Stimulated activated CD4-positive, alpha-beta T cell treated with anti-CD3 and anti-CD28 coated beads, Interleukin-4, amount 100 ng/mL, for 48 hours (primary cell): Measurements from ENCODE around the gene PNMT.

Experiments used
- DNase-seq, 2 donors: peaks; one replicate each; pipeline ENCODE4 v3.0.0-alpha.2; 2020; ENCODE audit warnings: low read depth in 2 of 2

Gene PNMT, protein sequence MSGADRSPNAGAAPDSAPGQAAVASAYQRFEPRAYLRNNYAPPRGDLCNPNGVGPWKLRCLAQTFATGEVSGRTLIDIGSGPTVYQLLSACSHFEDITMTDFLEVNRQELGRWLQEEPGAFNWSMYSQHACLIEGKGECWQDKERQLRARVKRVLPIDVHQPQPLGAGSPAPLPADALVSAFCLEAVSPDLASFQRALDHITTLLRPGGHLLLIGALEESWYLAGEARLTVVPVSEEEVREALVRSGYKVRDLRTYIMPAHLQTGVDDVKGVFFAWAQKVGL

DNA sequence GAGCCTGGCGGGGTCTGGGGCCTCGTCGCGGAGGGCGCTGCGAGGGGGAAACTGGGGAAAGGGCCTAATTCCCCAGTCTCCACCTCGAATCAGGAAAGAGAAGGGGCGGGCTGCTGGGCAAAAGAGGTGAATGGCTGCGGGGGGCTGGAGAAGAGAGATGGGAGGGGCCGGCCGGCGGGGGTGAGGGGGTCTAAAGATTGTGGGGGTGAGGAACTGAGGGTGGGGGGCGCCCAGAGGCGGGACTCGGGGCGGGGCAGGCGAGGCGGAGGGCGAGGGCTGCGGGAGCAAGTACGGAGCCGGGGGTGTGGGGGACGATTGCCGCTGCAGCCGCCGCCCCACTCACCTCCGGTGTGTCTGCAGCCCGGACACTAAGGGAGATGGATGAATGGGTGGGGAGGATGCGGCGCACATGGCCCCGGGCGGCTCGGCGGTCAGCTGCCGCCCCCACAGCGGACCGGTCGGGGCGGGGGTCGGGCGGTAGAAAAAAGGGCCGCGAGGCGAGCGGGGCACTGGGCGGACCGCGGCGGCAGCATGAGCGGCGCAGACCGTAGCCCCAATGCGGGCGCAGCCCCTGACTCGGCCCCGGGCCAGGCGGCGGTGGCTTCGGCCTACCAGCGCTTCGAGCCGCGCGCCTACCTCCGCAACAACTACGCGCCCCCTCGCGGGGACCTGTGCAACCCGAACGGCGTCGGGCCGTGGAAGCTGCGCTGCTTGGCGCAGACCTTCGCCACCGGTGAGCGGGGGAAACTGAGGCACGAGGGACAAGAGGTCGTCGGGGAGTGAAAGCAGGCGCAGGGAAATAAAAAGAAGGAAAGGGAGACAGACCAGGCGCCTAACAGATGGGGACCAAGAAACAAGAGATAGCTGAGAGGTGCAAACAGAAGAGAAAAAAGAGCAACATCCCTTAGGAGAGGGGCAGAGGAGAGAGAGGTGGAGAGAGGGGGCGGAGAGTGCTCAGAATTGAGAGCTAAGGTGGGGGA, at the start of gene PNMT:
TSS of gene PNMT (plus strand) at position 509 of the 980 bp plus-strand sequence. CDS start at position 532, 23 bp downstream.
- DNase-seq = peak; percentile 64 to 70

DNA sequence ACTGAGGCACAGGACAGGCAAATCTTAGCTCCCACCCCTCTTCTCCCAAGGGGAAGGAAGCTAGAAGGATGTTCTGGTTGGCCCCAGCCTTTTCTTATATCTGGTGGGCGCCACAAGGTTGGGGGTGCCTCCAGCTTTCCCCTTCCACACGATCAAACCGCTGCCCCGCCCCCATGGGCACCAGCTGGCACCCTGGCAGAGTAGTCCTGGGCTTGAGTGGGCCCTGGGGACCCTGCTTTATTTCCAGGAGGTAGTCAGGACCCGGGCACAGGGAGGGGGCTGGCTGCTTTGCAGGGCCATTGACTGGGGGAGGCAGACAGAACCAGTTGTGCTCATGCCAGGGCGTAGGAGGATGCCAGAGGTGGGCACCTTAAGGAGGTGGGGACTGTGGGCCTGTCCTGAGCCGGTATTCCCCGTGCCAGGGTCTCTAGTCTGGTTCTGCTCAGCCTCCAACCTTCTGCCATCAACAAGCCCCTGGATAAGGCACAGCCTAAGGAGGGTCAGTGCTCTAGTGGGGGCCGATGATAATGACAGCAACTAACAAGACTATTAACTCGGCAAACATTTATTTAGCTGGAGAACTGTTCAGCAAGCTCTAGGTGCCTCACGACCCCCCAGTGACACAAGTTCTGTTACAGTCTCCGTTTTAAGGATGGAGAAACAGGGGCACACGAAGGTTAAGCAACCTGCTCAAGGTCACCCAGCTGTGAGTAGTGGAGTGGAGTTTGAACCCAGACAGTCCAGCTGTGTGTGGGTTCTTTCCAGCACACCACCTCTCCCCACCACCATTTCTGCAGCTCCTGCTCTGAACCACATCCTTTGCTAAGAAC, 49.1 kb upstream of the PNMT start:
- no peak for DNase-seq

DNA sequence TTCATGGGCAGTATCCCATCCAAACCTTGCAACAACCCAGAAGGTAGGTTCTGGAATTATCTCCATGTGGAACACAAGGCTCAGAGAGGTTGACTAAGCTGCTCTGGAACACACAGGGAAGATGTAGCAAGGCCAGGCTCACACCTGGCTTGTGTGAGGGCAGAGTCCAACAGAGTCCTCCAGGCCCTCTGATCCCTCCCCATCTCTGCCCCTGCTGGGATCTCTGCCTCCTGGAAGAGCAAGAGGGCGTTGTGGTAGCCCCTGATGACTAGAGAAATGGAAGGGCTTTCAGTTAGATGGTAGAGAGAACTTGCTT, 48.5 kb upstream of the PNMT start:
- DNase-seq = no peak

DNA sequence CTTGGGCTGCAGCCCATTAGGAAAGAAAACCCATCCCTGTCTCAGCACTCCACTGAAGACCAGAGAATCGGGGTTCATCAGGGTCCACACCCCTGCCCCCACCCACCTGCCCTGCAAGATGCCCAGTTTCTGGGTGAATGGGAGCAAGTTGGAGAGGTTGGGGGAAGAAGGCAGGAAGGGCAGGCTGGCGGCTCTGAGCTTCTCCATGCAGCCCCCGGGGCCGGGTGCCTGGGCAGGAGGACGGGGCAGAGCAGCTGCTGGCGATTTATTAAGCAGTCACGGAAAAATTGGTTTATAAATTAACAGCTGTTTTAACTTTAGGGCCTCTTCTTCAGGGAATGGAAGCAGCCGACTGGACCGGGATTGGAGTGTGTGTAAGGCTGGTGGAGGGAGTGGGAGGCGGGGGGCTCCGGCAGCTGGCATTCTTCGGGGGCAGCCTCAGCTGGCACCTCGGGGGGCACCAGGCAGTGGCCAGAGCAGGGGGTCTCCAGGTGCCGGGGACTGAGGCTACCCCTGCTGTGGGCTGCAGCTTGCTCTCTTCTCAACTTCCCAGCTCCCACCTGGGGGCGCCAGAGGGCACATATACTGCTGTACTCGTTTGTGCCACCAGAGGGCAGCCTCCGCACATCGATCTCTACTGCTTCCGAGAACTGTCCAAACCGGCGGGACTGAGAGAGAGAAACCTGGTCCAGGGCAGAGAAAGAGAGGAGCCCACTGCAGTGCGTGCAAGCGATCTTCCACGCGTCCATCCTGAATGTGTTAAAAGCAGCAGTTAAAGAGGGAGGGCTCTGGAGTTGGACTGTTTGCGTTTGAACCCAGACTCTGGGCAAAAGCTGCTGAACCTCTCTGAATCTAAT, 46.5 kb upstream of the PNMT start:
- DNase-seq = peak; percentile 73 to 88

DNA sequence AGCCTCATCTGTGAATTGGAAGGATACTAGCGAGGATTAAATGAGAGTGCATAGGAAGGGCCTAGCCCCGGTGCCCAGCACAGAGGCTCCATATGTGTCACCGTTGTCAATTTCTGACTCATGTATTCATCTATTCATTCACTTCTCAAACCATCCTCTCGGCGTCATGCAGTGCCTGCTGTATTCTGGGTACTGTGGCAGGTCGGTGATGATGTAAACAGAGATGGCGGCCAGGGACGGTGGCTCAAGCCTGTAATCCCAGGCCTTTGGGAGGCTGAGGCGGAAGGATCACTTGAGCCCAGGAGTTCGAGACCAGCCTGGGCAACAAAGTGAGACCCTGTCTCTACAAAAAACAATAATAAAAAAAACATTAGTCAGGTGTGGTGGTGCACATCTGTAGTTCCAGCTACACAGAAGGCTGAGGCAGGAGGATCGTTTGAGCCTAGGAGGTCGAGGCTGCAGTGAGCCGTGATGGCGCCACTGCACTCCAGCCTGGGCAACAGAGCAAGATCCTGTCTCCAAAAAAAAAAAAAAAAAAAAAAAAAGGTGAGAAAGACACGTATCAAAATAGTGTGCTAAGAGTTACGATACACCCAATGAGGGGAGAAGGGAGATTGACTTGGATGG, 45.8 kb upstream of the PNMT start:
- peak in 1 of 2 donors; percentile 51 for DNase-seq

DNA sequence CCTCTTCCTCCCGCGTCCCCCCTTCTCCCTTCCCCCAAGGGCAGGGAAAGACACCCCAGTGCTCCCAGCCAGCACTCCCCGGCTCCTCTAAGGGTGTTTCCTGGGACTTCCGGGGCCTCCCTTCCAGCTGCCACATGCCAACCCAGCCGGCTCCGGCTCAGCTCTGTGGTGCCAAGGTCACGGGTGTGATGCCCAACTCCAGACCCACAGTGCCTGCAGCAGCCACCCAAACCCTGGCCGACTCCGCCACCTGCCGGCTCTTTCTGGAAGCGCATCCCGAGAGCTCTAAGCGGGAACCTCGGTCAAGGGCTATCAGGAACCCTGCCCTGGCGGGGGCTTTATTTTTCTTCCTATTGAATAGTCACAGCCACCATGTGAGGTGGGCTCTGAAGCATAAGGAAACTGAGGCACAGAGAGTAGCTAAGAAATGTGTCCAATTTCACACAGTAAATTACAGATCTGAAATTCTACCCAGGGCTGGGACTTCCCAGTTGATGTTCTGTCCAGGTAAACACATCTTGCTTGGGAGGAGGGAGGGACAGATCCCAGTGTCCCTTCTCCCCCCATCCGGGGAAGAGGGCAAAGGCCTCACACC, 44.8 kb upstream of the PNMT start:
- DNase-seq = peak; percentile 81 to 91

DNA sequence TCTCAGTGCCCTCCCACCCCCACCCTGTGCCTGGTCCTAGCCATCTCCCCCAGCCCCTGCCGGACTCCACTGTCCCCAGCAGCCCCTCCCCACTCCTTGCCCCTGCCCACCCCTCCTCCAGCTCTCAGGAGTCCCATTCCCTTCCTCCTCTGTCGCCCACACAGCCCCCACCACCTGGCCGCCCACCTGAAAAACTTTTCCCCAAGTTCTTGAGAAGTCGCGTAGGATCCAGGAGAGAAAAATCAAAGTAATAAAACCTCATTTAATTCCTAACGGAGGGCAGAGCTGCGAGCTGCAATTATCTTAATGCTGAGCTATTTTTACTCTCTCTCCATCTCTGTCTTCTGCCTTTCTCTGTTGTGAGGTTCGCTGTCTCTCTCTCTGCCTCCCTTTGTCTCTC, 43.9 kb upstream of the PNMT start:
- DNase-seq = no peak

DNA sequence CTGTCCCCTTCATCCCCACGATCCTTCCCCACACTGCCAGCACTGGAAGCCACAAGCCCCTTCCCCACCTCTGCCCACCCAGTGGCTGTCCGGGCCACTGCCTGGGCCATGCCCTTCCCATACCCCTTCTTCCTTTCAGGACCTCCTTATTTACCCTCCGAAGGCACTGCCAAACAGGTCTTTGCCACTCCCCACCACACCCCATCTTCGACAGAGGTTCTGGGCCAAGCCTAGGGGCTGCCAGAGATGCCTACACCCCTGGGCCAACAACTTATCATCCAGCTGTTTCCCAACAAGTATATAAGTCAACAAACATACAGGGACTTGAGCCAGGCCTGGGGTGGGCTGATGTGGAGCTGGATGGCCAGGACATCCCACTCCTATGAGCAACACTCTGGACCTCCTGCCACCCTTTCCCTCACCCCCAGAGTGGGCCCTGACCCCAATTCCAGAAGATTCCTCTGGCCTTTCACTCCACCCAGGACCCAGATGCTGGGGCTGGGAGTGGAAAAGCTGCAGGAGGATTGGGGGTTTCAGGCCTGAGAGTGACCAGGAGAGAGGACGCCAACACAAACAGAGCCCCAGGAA, 43.0 kb upstream of the PNMT start:
- no peak for DNase-seq

DNA sequence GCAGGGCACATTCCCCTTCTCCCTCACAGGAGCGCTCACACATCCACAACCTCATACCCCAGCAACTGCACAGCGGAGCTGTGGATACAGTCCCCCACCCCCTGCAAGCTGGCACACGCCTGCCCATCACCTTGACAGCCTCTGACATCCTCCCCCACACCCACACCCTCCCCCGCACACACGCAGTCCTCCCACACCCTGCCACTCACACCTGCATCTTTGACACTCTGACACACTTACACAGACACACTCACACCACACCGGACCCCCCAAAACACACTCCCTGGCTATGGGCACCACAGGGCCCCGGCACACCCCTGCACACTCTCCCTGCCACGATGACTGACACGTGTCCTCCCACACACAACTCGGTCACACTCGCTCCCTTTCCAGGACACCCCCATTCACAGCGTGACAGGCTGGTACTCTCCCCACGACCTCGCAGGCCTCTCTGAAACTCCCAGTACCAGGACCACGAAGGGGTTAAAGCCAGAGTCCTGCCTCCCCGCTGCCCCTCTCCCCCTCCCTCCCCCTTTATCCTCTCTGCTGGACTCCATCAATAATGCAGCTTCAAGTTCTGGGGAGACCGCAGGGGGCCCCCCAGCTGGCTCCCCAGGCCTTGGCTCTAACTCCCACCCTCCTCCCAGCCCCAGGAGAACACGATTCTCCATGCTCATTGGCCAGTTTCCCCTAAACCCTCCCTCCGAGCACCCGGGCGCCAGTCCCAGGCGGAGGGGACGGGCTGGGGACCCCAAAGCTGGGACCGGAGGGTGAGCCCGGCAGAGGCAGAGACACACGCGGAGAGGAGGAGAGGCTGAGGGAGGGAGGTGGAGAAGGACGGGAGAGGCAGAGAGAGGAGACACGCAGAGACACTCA, 41.8 kb upstream of the PNMT start, which contains the start of gene PPP1R1B:
TSS of gene PPP1R1B (plus strand) at position 782 of the 876 bp plus-strand sequence. CDS start 441 bp downstream, outside the sequence.
- DNase-seq = no peak

DNA sequence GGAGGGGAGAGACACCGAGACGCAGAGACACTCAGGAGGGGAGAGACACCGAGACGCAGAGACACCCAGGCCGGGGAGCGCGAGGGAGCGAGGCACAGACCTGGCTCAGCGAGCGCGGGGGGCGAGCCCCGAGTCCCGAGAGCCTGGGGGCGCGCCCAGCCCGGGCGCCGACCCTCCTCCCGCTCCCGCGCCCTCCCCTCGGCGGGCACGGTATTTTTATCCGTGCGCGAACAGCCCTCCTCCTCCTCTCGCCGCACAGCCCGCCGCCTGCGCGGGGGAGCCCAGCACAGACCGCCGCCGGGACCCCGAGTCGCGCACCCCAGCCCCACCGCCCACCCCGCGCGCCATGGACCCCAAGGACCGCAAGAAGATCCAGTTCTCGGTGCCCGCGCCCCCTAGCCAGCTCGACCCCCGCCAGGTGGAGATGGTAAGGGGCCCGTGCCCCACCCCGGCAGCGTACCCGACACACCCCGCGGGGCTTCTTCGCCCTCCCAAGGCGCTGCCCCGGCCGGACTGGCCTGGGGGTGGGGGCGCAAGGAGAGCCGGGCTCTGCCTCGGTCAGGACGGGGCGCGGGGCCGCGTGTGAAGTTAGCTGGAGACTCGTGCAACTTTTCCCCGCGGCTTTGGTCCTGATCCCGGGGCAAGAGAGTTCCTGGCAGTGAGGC, 41.1 kb upstream of the PNMT start:
- no peak for DNase-seq

DNA sequence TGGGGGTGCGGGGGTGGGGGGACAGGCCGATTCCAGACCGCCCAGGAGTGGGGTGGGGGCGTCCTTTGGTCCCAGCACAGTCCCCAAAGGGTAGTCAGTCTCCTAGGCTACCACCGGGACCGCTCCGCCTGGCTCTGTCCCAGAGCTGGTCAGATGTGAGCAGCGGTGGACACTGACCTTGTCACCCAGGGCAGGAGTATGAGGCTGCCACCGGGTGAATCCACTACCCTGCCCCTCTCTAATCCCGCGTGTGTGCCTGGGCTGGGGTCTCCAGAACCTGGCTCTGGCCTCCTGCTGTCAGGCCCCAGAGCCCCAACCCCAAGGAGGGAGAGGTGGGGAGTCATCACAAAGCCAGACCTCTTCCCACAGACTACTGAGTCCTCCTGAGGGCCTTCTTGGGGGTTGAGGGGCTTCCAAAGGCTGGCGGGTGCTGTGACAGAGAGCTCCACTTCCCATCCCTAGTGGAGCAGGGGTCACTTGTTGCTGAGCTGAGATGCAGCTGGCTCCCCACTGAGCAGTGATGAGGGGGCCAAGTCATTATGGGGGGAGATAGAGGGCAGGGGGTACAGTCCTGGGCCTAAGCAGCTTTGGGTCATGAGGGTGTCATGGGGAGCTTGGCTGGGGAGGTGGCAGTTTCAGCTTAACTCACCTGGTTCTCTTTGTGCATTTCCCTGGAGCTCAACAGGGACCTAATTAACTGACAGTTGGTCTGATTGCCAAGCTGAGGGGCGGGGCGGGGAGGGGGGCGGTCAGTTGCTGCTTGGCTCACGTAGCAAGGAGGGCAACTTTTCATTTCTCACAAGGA, 40.3 kb upstream of the PNMT start:
- DNase-seq = no peak

DNA sequence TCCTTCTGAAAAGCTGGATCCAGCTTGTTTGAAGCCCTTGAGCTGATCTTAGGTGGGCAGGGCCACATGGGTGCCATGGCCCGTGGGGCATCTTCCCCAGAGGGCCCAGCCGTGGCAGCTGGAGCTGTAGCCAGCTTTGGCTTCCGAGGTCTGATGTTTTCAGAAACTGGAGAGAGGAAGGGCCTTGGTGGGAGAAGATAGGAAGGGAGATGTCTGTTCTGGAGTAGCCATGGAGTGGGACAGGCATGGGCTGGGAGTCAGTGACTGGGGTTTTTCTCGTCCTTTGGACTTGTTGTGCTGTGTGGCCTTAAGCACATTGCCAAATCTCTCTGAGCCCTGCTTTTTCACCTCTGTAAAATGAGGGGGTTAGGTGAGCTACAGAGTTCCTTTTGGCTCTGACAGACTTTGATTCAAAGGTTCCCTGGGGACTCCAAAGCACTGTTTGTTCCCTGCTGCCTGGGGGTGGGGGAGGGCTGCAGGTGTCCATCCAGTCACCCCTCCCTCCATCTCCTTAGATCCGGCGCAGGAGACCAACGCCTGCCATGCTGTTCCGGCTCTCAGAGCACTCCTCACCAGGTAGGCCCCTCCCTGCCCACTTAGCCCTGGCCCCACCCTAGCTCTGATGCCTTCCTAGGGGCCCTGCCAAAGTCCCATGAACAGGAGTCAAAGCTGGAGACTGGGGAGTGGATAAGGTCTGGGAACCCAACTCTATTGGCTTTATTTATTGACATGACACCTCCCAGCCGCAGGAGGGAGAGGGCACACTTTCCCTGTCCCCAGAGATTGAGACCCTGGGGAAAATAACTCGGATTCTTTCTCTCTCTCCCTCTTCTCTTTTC, 39.4 kb upstream of the PNMT start:
- DNase-seq = no peak

DNA sequence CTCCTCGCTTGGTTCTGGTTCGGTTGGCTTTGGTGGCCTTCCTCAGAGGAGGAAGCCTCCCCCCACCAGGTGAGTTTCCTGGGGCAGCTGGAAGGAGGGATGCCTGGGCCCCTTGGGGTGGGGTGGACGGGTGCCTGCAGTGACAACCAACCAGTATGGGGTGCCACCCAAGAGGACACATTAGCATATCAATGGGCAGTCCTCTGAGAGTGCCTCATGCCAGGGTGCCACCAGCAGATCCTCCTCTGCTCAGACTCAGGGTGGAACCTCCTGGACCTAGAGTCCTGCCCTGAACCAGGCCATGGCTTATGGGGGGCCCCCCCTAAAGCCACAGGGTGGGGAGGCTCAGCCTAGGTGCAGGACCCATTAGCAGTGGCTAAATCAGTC, 38.8 kb upstream of the PNMT start:
- DNase-seq = no peak

DNA sequence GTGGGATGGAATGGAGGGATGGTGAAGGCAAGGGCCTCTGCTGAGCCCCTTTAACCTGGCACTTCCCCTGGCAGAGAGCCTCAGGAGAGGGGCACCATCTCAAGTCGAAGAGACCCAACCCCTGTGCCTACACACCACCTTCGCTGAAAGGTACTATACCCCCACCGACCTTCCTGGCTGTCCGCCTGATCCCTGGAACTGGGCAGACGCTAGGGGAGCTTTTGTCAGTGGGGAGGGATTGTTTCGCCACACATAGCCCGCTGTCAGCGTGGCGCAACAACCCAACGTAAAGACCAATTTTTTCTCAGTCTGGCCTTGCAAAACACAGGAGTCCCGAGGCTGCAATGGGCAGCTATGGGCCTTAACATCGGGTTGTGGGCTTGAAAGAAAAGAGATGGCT, 38.4 kb upstream of the PNMT start:
- DNase-seq = no peak

DNA sequence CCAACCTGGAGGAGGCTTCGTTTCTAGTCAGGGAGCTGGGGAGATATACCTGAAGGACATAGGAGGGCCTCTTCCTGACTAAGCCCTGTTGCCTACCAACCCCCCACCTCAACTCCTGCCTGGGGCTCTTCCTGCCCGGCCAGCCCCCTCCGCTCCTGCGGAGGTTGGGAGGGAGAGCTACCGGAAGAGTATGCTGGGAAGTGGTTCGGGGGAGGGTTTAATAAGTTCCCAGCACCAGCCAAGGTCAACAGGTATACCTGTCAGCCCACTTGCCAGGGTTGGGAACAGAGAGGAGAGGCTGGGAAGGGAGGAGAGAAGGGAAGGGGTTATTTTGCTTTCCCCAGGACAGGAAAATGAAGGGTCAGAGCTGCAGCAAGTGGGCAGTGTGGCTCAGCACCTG, 36.9 kb upstream of the PNMT start:
- DNase-seq = no peak

DNA sequence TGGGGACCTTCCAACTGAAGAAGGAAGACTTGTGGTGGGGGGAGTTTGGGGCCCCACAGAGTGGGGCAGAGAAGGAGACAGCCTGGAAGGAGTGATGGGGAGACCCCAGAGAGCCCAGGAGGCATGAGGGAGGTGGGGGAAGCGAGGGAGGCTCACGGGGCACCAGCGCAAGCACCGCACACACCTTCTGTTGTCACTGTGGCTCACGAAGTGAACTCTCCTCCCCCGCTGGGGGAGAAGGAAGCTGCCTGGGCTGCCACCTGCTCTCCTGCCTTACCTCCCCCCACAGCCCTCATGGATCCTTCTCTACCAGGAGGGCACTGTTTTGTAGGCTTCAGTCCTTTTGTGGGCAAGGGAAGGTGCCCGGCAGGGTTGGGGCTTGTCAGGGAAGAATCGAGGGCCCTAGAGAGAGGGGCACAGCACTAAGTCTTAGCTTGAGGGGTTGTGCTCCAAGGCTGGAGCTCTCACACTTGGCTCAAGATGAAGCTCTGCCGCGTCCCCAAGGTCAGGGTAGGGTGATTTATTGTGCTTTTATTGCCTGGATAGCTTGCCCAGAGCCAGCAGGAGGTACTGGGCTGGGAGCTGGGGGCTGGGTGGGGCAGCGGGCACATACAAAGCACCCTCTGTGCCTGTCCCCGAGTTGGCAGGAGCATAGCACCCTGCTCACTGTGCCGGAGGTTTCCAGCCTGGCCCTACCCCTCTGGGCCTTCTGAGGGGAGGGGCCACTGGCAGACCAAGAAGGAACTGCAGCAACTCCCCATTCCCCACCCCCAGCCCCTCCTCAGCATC, 35.9 kb upstream of the PNMT start:
- DNase-seq = no peak
